Nephron (organoid): ENCODE results near the gene WFDC11.

Source experiments
- H3K27ac Mint-ChIP-seq, 3 experiments: 2 replicates each; pipeline ENCODE4 v1.8.0; 2020; ENCODE audit warnings: mixed read lengths in 3 of 3, mild to moderate bottlenecking in 2 of 3, moderate library complexity in 1 of 3
- H3K27me3 Mint-ChIP-seq: 2 replicates; pipeline ENCODE4 v1.8.0; 2021; ENCODE audit warnings: low read depth, mild to moderate bottlenecking, moderate library complexity, mixed read lengths
- H3K36me3 Mint-ChIP-seq: 2 replicates; pipeline ENCODE4 v1.8.0; 2020; ENCODE audit warnings: low read depth, mixed read lengths
- H3K4me1 Mint-ChIP-seq: 2 replicates; pipeline ENCODE4 v1.8.0; 2020; ENCODE audit warnings: mixed read lengths
- H3K4me3 Mint-ChIP-seq, 3 experiments: 2 replicates each; pipeline ENCODE4 v1.8.0; 2020; ENCODE audit warnings: mild to moderate bottlenecking in 3 of 3, mixed read lengths in 3 of 3, moderate library complexity in 2 of 3
- H3K9me3 Mint-ChIP-seq: 2 replicates; pipeline ENCODE4 v1.8.0; 2020; ENCODE audit warnings: mixed read lengths
- TF ChIP-seq, protein P1 (sequence below), 3 experiments: fragments of 200-600 bp; sonication (generic); IDR thresholded peaks; one replicate each; pipeline ENCODE4 v1.5.0; 2021; ENCODE audit warnings: antibody characterized with exemption in 3 of 3; ENCODE audit not compliant: unreplicated experiment in 3 of 3

Gene WFDC11

DNA sequence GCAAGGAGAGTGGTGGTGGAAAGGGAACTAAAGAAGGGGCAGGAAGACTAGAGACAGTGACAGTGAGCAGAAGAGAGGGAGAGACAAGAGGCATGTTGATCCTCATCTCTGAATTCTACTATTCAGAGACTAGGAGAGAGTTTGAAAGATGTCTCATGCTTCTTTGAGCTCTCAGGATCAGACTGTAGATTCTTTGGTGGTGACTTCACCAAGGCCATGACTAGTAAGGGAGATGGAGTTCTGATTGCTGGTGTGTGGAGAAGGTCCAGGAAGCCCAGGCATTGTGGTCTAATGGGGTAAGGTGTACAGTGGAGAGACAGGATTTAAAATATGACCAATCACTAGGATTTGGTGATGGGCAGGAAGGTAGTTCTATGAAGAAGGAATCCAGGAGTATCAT lies 39.7 kb downstream of the WFDC11 start:
- H3K36me3 Mint-ChIP-seq = no peaks in the 10 kb centered on the region
- H3K27me3 Mint-ChIP-seq = peaks cover 13% of the 10 kb centered on the region
- H3K27ac Mint-ChIP-seq = no peak overlapping the region
- TF ChIP-seq, protein P1, sequence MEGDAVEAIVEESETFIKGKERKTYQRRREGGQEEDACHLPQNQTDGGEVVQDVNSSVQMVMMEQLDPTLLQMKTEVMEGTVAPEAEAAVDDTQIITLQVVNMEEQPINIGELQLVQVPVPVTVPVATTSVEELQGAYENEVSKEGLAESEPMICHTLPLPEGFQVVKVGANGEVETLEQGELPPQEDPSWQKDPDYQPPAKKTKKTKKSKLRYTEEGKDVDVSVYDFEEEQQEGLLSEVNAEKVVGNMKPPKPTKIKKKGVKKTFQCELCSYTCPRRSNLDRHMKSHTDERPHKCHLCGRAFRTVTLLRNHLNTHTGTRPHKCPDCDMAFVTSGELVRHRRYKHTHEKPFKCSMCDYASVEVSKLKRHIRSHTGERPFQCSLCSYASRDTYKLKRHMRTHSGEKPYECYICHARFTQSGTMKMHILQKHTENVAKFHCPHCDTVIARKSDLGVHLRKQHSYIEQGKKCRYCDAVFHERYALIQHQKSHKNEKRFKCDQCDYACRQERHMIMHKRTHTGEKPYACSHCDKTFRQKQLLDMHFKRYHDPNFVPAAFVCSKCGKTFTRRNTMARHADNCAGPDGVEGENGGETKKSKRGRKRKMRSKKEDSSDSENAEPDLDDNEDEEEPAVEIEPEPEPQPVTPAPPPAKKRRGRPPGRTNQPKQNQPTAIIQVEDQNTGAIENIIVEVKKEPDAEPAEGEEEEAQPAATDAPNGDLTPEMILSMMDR (IDR thresholded peaks at IDR 0.05; ENCODE audit: unreplicated experiment in 3 of 3) = no peak
- no peaks in the 10 kb centered on the region for H3K4me1 Mint-ChIP-seq
- H3K9me3 Mint-ChIP-seq = peaks cover 5% of the 10 kb centered on the region
- no peak overlapping the region for H3K4me3 Mint-ChIP-seq

DNA sequence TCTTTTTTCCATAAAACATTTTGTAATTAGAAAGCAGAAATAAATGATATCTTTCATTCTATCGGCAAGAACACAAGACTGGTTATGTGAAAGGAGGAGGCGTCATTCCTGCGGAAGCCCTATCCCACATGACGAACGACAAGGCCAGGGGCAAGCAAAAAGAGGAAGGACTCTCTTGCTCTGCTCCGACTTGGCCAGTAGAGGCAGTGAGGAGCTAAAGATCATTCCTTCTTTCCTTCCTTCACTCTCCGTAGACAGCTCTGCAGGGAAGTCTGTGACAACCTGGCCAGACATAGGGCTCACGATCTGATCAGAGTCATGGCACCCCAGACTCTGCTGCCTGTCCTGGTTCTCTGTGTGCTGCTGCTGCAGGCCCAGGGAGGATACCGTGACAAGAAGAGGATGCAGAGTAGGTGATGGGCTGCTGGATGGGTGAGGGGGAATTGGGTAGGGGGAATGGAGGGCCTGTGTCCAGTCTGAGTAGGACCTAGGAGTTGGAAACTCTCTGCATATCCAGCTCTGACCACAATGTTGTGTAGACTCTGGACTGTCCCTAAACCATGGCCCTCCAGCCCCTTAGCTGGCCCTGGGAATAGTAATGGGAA lies 40.4 kb downstream of the WFDC11 start, which contains the start of gene WFDC10A:
Gene WFDC10A (plus strand): TSS at position 244 of the 605 bp plus-strand sequence. CDS start 75 bp downstream, at position 319.
- peaks cover 10% of the 10 kb centered on the region for H3K9me3 Mint-ChIP-seq
- H3K27me3 Mint-ChIP-seq = peaks cover 13% of the 10 kb centered on the region
- H3K4me3 Mint-ChIP-seq = no peak within 1 kb of the TSS

GRCh38 chr20:45626540-45626939 lies 43.5 kb downstream of the WFDC11 start:
- no peak overlapping the region for H3K27ac Mint-ChIP-seq
- peaks cover 11% of the 10 kb centered on the region for H3K9me3 Mint-ChIP-seq
- no peaks in the 10 kb centered on the region for H3K4me1 Mint-ChIP-seq
- TF ChIP-seq, protein P1 (IDR thresholded peaks at IDR 0.05; ENCODE audit: unreplicated experiment in 3 of 3) = no peak
- no peaks in the 10 kb centered on the region for H3K36me3 Mint-ChIP-seq
- H3K27me3 Mint-ChIP-seq = peaks cover 7% of the 10 kb centered on the region
- H3K4me3 Mint-ChIP-seq = no peak overlapping the region

More for the DNA sequence above, 40.4 kb downstream of the WFDC11 start, which contains the start of gene WFDC10A:
- Mint-ChIP-seq H3K27ac (no peak within 1 kb of the TSS), H3K36me3 (no peaks in the 10 kb centered on the region), H3K4me1 (no peaks in the 10 kb centered on the region)
- TF ChIP-seq, protein P1 (IDR thresholded peaks at IDR 0.05; ENCODE audit: unreplicated experiment in 3 of 3) = peak; percentile 45 to 63 (median 60)

DNA sequence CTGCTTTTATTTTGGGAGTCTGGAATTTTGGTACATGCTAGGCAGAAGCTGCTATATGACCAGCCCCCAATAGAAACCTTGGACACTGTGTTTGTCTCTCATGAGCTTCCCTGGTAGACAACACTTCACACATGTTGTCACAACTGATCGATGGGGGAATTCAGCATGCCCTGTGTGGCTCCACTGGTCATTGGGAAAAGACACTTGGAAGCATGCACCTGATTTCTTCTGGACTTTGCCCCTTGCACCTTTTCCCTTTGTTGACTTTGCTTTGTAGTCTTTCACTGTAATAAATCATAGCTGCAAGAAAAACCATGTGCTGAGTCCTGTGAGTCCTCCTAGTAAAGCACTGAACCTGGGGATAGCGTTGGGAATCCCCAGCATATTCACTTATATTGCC lies 48.4 kb downstream of the WFDC11 start:
- H3K27ac Mint-ChIP-seq = no peak overlapping the region
- H3K36me3 Mint-ChIP-seq = no peaks in the 10 kb centered on the region
- H3K27me3 Mint-ChIP-seq = peaks cover 4% of the 10 kb centered on the region
- H3K9me3 Mint-ChIP-seq = peaks cover 14% of the 10 kb centered on the region
- no peak overlapping the region for H3K4me3 Mint-ChIP-seq
- H3K4me1 Mint-ChIP-seq = no peaks in the 10 kb centered on the region
- TF ChIP-seq, protein P1 (IDR thresholded peaks at IDR 0.05; ENCODE audit: unreplicated experiment in 3 of 3) = no peak

- Mint-ChIP-seq H3K9me3 (peaks cover 4% of the 10 kb centered on the region), H3K27me3 (peaks cover 4% of the 10 kb centered on the region), H3K4me3 (no peak overlapping the region), H3K4me1 (no peaks in the 10 kb centered on the region), H3K36me3 (no peaks in the 10 kb centered on the region), H3K27ac (no peak overlapping the region)
- TF ChIP-seq, protein P1 (IDR thresholded peaks at IDR 0.05; ENCODE audit: unreplicated experiment in 3 of 3) = no peak
Observed at GRCh38 chr20:45617591-45617990, 52.4 kb downstream of the WFDC11 start.

GRCh38 chr20:45612314-45612713 lies 57.7 kb downstream of the WFDC11 start:
- Mint-ChIP-seq H3K9me3 (peaks cover 11% of the 10 kb centered on the region), H3K4me1 (peaks cover 15% of the 10 kb centered on the region), H3K27ac (no peak overlapping the region), H3K36me3 (no peaks in the 10 kb centered on the region), H3K27me3 (no peaks in the 10 kb centered on the region), H3K4me3 (no peak overlapping the region)
- TF ChIP-seq, protein P1 (IDR thresholded peaks at IDR 0.05; ENCODE audit: unreplicated experiment in 3 of 3) = no peak
